Activated naive CD8-positive, alpha-beta T cell (primary cell): ENCODE data around the gene MELK.

Experiments
- H3K27ac Mint-ChIP-seq: one replicate; pipeline ENCODE4 v1.8.0; 2021; ENCODE audit warnings: mixed read lengths
- H3K27me3 Mint-ChIP-seq: one replicate; pipeline ENCODE4 v1.8.0; 2021; ENCODE audit warnings: mixed read lengths
- H3K36me3 Mint-ChIP-seq: one replicate; pipeline ENCODE4 v1.8.0; 2021; ENCODE audit warnings: mixed read lengths
- H3K4me1 Mint-ChIP-seq: one replicate; pipeline ENCODE4 v1.8.0; 2021; ENCODE audit warnings: low read depth, mixed read lengths
- H3K4me3 Mint-ChIP-seq: one replicate; pipeline ENCODE4 v1.8.0; 2021; ENCODE audit warnings: mild to moderate bottlenecking, mixed read lengths
- H3K9me3 Mint-ChIP-seq: one replicate; pipeline ENCODE4 v1.8.0; 2021; ENCODE audit warnings: low read depth, mixed read lengths

MELK gene

DNA sequence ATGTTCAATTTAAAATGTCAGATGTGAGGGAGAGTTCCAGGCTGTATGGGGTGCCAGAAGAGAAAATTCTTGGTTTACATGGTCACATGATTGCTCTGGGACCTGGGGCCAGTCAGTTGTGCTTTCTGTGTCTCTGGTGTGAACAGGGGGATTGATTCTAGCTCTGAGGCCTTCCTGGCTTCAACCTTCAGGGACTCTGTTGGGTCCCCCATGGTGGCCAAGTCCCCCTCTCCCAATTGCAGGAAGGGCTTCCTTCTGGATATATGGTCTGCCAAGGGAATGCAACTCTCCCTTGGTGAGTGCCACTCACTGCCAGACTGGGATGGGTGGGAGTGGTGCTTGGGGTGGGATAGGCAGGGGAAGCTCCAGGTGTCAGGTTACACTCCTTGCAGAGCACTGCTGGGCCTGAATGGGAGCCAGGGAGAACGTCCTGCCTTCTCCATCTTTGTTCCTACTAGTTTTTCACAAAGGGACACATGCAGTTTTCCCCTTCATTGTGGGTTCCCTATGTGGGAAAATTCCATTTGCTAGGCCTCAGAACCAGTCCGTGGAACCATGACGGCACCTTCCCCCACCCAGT lies 153.2 kb downstream of the MELK start:
- no peaks in the 10 kb centered on the region for H3K27me3 Mint-ChIP-seq
- H3K36me3 Mint-ChIP-seq: no peaks in the 10 kb centered on the region
- H3K9me3 Mint-ChIP-seq: no peaks in the 10 kb centered on the region
- no peak overlapping the region for H3K4me3 Mint-ChIP-seq
- H3K4me1 Mint-ChIP-seq: no peaks in the 10 kb centered on the region
- H3K27ac Mint-ChIP-seq: no peak overlapping the region
